Fibroblast of pulmonary artery (primary cell): ENCODE data around the gene CAGE1.

ENCODE experiments used
- DNase-seq: peaks from one replicate; pipeline ENCODE4 v3.0.0-alpha.2; 2010; ENCODE audit warnings: low read depth
- H3K4me3 ChIP-seq: replicated peaks from 2 replicates; pipeline ENCODE4 v1.5.1; 2011; ENCODE audit warnings: low read depth, mild to moderate bottlenecking, control low read depth, low read length, moderate library complexity
- TF ChIP-seq, protein P1 (sequence below): IDR thresholded peaks from 2 replicates; pipeline ENCODE4 v1.5.1; 2011; ENCODE audit warnings: mild to moderate bottlenecking, control low read depth, low read length, inconsistent platforms; ENCODE audit errors: missing control alignments

CAGE1 gene

DNA sequence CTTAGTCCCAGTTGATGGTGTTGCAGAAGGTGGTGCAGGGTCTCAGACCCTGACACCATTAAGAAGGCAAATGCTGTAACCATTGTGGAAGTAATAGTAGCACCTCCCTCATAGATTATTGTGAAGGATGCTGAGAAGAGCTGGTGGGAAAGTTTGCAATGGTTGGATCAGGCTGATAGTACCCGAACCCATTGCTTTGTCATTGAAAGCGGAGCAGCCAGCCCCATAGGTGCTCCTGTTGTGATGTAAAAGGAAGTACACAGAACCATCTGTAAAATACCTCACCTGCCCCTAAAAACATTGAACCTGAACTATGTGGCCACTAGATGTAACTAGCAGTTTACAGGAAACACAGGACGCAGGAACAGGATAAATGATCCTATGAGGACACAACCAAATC, 31.5 kb upstream of the CAGE1 start:
- TF ChIP-seq, protein P1, sequence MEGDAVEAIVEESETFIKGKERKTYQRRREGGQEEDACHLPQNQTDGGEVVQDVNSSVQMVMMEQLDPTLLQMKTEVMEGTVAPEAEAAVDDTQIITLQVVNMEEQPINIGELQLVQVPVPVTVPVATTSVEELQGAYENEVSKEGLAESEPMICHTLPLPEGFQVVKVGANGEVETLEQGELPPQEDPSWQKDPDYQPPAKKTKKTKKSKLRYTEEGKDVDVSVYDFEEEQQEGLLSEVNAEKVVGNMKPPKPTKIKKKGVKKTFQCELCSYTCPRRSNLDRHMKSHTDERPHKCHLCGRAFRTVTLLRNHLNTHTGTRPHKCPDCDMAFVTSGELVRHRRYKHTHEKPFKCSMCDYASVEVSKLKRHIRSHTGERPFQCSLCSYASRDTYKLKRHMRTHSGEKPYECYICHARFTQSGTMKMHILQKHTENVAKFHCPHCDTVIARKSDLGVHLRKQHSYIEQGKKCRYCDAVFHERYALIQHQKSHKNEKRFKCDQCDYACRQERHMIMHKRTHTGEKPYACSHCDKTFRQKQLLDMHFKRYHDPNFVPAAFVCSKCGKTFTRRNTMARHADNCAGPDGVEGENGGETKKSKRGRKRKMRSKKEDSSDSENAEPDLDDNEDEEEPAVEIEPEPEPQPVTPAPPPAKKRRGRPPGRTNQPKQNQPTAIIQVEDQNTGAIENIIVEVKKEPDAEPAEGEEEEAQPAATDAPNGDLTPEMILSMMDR: no peak
- no peak overlapping the region for H3K4me3 ChIP-seq
- DNase-seq: no peak

DNA sequence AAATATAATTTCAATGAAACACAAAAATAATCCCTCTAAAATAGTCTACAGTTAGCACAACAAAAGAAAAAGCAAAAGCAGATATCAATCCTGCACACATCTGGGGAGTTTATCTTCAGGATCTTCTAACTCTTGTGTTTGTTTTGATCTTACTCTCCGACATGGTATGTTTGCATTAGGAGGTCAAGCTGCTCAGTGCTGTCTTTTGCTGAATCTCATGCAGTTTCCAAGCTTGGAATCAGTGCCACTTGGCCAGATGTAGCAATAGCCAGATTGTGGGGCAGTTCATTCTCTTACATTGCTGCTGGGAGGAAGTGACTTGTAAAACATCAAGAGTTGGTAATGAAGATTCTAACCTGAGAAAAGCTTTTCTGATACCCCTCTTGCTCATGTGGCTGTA, 29.5 kb upstream of the CAGE1 start:
- H3K4me3 ChIP-seq: no peak overlapping the region
- DNase-seq: no peak
- TF ChIP-seq, protein P1: no peak

DNA sequence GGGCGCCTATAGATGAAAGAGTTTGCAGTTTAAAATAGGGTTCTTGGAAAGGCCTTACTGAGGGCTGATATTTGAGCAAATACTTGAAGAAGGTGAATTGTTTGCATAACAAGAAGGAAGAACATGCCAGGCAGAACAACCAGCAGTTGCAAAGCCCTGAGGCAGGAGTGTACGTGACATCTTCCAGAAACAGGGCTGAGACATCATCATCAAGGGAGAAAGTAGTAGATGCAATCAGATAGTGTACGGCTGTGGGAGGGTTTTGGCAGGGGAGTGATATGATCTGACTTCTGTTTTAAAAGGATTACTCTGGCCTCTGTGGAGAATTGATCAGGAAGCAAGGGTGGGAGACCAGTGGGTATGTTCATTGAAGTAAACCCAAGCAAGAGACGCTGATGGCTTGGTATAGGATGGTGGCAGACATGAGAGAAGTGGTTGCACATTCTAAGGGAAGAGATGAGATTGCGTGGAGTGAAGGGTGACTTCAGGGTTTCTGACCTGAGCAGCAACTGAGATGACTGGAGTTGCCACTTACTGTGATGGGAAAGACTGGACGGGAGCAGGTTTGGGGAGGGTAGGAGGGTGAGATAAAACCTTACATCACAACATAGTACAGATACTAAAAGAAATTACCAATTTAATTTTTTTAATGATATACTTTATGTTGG, 28.8 kb upstream of the CAGE1 start:
- TF ChIP-seq, protein P1: no peak
- H3K4me3 ChIP-seq: no peak overlapping the region
- DNase-seq: no peak

DNA sequence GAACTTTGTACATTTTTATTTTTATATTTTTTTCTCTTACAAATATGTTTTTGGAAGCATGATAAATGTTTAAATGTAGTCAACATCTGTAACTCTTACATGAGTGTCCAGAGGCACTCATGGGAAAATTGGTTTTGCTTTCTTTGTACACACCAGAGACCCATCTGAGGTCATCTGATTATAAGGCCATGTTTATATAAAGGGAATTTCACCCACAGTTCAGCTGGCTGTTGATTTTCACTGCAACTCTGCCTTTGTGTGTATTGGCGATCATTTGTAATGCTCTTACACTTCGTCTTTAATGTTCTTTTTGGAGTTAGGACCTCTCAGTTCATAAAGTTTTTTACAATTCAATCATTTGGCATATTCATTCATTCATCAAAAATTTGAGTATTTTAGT, 28.1 kb upstream of the CAGE1 start:
- TF ChIP-seq, protein P1: no peak
- no peak overlapping the region for H3K4me3 ChIP-seq
- DNase-seq: no peak

DNA sequence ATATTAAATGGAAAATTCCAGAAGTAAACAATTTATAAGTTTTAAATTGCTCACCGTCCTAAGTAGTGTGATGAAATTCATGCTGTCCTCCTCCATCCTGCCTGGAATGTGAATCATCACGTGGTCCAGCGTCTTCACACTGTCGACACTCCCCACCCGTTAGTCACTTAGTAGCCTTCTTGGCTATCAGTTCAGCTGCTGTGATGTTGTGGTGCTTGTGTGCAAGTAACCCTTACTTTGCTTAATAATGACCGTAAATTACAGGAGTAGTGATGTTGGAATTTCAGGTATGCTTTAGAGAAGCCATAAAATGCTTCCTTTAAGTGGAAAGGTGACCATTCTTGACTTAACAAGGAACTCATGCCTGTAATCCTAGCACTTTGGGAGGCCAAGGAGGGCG, 25.3 kb upstream of the CAGE1 start:
- DNase-seq: peak; percentile 90
- TF ChIP-seq, protein P1: no peak
- no peak overlapping the region for H3K4me3 ChIP-seq

DNA sequence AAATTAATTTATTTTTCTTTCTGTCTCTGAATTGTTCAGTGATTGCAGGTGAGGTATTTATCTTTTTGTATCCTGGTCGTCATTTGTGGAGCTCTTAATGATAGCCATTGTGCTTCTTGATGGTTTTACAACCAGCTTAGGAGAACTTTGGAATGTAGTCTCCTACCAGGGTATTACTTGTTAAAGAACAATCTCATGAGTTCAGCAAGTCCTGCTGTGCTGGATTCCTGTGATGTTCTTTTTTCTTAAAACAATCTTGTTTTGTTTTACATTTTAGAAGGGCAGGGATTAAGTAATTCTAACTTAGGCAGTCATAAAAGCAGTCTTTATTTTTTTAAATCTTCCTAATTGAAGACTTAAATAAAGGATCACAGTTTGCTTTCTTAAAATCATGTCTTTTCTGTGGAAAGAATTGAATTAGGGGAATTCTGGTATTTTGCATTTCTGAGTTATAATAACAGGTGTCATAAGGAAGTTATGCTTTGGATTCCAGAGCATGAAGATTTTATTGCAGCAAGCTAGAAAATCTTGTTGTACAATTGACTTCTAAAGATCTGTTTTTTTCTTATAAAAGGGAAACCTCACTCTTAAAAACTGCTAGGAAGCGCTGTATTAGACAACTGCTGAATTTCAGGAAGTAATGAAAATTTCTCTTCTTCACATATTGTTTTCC, 23.7 kb upstream of the CAGE1 start:
- DNase-seq: no peak
- TF ChIP-seq, protein P1: no peak
- H3K4me3 ChIP-seq: no peak overlapping the region

DNA sequence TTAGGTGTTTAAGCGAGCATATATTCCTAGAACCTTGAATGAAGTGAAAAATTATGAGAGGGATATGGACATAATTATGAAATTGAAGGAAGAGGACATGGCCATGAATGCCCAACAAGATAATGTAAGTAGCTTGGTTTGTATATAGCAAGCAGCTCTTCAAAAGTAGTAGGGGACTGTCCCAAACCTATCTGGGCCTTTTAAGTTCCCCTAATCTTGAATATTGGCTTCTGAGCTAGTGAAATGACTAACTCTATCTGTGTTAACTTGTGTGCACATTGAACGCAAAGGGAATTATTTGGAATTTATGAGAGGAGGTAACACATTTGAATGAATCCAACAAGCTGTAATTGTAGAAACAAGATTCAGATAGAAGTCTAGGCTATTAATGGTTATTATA, 21.8 kb upstream of the CAGE1 start:
- no peak overlapping the region for H3K4me3 ChIP-seq
- TF ChIP-seq, protein P1: no peak
- no peak for DNase-seq
